ENCODE data around the gene NR6A1.

GRCh38 chr9:124759327-124759726 is 11.8 kb downstream of the NR6A1 start:
- TF ChIP-seq POLR2A (IDR thresholded peaks at IDR 0.05; ENCODE audit: low read depth, low read length) (no peak), POLR2AphosphoS5 (IDR thresholded peaks at IDR 0.05; ENCODE audit: low read depth, low read length) (no peak)

All from GM12892 (cell line).